A549 (cell line): Measurements from ENCODE around the gene MUC5B.

Experiments used
- EP300 ChIP-seq, 2 experiments: fragments of >200 bp; sonication (Bioruptor Twin); formaldehyde crosslinking; IDR thresholded peaks; 2 replicates in 1 of 2; 3 replicates in 1 of 2; pipeline ENCODE4 v1.6.1; 2016 to 2017
- JUNB ChIP-seq: fragments of >200 bp; sonication (Bioruptor Twin); formaldehyde crosslinking; IDR thresholded peaks from 2 replicates; pipeline ENCODE4 v1.6.1; 2016
- MYC ChIP-seq: IDR thresholded peaks from 2 replicates; pipeline ENCODE4 v1.6.1; 2012; ENCODE audit warnings: mild to moderate bottlenecking, inconsistent platforms, low read length, improper control_type of control experiment, borderline replicate concordance
- POLR2A ChIP-seq: IDR thresholded peaks from 2 replicates; pipeline ENCODE4 v1.6.1; 2012; ENCODE audit warnings: mild to moderate bottlenecking, low read length
- RAD21 ChIP-seq, 2 experiments: fragments of >200 bp in 1 of 2; sonication (Bioruptor Twin) in 1 of 2; formaldehyde crosslinking in 1 of 2; IDR thresholded peaks in 1 of 2; conservative IDR thresholded peaks in 1 of 2; 2 replicates in 1 of 2; 3 replicates in 1 of 2; pipeline ENCODE4 v1.6.1; 2012 to 2018; ENCODE audit warnings: inconsistent platforms in 1 of 2
- RCOR1 ChIP-seq: fragments of 150-350 bp; IDR thresholded peaks from 2 replicates; pipeline ENCODE4 v1.6.1; 2014; ENCODE audit warnings: antibody characterized with exemption, low read length, low read depth
- SREBF2 ChIP-seq: fragments of 450-650 bp; IDR thresholded peaks from 2 replicates; pipeline ENCODE4 v1.6.1; 2014; ENCODE audit warnings: mild to moderate bottlenecking, moderate library complexity
- TF ChIP-seq, protein P1 (sequence below): fragments of >200 bp; sonication (Bioruptor Twin); formaldehyde crosslinking; IDR thresholded peaks from 3 replicates; pipeline ENCODE4 v1.5.1; 2016
- TF ChIP-seq, protein P2 (sequence below): fragments of 150-350 bp; IDR thresholded peaks from 2 replicates; pipeline ENCODE4 v1.6.1; 2014; ENCODE audit warnings: low read depth, mild to moderate bottlenecking, low read length

DNA sequence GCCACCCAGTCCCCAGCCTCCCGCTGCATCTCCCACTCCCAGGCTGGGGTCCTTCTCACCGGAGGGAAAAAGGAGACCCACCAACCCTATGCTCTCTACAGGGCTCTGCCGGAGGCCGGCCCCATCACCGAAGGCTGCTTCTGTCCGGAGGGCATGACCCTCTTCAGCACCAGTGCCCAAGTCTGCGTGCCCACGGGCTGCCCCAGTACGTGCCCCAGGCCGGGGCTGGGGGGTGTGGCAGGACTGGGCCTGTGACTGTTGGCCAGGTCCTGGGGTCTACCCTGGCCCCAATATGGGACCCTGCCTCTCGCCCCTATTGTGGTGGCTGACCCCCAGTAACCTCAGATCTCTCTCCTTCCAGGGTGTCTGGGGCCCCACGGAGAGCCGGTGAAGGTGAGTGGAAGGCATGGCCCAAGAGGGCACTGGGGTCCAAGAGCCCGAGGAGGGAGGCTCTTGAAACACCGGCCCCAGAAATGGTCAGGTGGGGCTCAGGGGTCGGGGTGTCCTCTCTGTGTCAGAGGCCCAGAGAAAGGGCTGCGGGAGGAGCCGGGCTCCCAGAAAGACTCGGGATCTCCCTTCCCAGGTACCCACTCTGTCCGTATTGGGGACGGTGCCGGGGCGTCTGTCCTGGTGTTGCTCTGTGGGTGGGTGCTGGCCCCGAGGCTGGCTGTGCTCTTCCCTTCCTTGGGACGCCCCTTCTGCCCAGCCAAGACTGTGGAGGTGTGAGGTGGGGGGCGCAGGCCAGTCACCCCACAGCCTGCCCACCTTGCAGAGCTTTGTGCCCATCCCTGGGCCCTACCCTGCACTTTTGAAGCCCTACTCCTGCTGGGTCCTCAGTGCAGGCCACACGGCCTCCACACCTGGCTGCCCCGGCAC is 26.1 kb upstream of the MUC5B start:
- no peak for TF ChIP-seq MYC
- no peak for TF ChIP-seq JUNB
- no peak for TF ChIP-seq POLR2A
- TF ChIP-seq, protein P1, sequence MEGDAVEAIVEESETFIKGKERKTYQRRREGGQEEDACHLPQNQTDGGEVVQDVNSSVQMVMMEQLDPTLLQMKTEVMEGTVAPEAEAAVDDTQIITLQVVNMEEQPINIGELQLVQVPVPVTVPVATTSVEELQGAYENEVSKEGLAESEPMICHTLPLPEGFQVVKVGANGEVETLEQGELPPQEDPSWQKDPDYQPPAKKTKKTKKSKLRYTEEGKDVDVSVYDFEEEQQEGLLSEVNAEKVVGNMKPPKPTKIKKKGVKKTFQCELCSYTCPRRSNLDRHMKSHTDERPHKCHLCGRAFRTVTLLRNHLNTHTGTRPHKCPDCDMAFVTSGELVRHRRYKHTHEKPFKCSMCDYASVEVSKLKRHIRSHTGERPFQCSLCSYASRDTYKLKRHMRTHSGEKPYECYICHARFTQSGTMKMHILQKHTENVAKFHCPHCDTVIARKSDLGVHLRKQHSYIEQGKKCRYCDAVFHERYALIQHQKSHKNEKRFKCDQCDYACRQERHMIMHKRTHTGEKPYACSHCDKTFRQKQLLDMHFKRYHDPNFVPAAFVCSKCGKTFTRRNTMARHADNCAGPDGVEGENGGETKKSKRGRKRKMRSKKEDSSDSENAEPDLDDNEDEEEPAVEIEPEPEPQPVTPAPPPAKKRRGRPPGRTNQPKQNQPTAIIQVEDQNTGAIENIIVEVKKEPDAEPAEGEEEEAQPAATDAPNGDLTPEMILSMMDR = no peak
- TF ChIP-seq RCOR1 = no peak
- no peak for TF ChIP-seq RAD21 (conservative IDR thresholded peaks at IDR 0.05 in 1 of 2, IDR thresholded peaks at IDR 0.05 in 1 of 2)
- TF ChIP-seq, protein P2, sequence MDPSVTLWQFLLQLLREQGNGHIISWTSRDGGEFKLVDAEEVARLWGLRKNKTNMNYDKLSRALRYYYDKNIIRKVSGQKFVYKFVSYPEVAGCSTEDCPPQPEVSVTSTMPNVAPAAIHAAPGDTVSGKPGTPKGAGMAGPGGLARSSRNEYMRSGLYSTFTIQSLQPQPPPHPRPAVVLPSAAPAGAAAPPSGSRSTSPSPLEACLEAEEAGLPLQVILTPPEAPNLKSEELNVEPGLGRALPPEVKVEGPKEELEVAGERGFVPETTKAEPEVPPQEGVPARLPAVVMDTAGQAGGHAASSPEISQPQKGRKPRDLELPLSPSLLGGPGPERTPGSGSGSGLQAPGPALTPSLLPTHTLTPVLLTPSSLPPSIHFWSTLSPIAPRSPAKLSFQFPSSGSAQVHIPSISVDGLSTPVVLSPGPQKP = no peak
- TF ChIP-seq SREBF2 = no peak
- no peak for TF ChIP-seq EP300 (IDR thresholded peaks at IDR 0.05)
